HepG2 (cell line): Measurements from ENCODE around the gene ZNF248. TPM values are rescaled to one million over a fixed set of nuclear protein-coding genes. Genes with fewer than 3 reads are reported as not detected.

Experiments
- ATAC-seq: fragments of 200-7000 bp; cut with Tn5 transposase; 3 replicates; pipeline ENCODE4 v1.9.1; 2020; ENCODE audit warnings: mild to moderate bottlenecking, moderate library complexity
- BruUV-seq: library from RNA; stranded (reverse); fragments of 400-500 nt; replicated peaks from 2 replicates; lab custom pipeline; 2021; lab: Mats Ljungman, UMichigan
- CTCF ChIA-PET: fragments of 300-600 bp; formaldehyde crosslinking; extraction: SDS; loops from one replicate; lab custom pipeline; 2021; ENCODE audit warnings: low total read pairs, inconsistent platforms, low intra/inter-chr PET ratio; lab: Yijun Ruan, JAX
- POLR2A ChIA-PET: fragments of 350-600 bp; sonication (Branson Sonifier 250); formaldehyde crosslinking; loops from one replicate; lab custom pipeline; 2020; ENCODE audit warnings: antibody characterized with exemption, inconsistent platforms; lab: Yijun Ruan, JAX
- DNase-seq: peaks from one replicate; pipeline ENCODE4 v3.0.0-alpha.2; 2015; ENCODE audit warnings: low spot score
- FAIRE-seq: peaks from 3 replicates; lab custom pipeline; 2011; peaks lifted over from hg19 to GRCh38; lab: Jason Lieb, UNC
- H2AFZ ChIP-seq: one replicate; pipeline ENCODE4 v1.6.1; 2011; ENCODE audit warnings: low read length, inconsistent platforms
- H3K27ac ChIP-seq: fragments of 300-600 bp; 3 replicates; pipeline ENCODE4 v1.8.0; 2011; ENCODE audit warnings: mixed run types, mild to moderate bottlenecking, mixed read lengths, low read length, inconsistent platforms; ENCODE audit not compliant: insufficient read depth; ENCODE audit errors: extremely low read length
- H3K27me3 ChIP-seq, 2 experiments: fragments of 200-600 bp in 1 of 2; 2 replicates in 1 of 2; 3 replicates in 1 of 2; pipeline versions ENCODE4 v1.6.0 to v1.8.0; 2011; ENCODE audit warnings: low read length in 2 of 2, mild to moderate bottlenecking in 2 of 2, moderate library complexity in 2 of 2, inconsistent platforms in 1 of 2; ENCODE audit not compliant: insufficient read depth in 2 of 2, control insufficient read depth in 1 of 2
- H3K36me3 ChIP-seq, 2 experiments: fragments of 200-600 bp in 1 of 2; replicated peaks in 1 of 2; 2 replicates in 1 of 2; 3 replicates in 1 of 2; pipeline versions ENCODE4 v1.5.1 to v1.8.0; 2011; ENCODE audit warnings: low read length in 2 of 2, inconsistent platforms in 1 of 2; ENCODE audit not compliant: insufficient read depth in 2 of 2, control insufficient read depth in 1 of 2
- H3K4me1 ChIP-seq: 2 replicates; pipeline ENCODE4 v1.5.1; 2012; ENCODE audit warnings: low read length, inconsistent platforms; ENCODE audit not compliant: insufficient read depth
- H3K4me2 ChIP-seq: 2 replicates; pipeline ENCODE4 v1.6.0; 2011; ENCODE audit warnings: low read depth, low read length, inconsistent platforms
- H3K4me3 ChIP-seq, 3 experiments: fragments of 200-600 bp in 1 of 3; sonication (generic), shearing (Covaris generic) in 1 of 3; replicated peaks in 1 of 3; 2 replicates each; pipeline ENCODE4 v1.5.1; 2011 to 2016; ENCODE audit warnings: low read length in 3 of 3, inconsistent platforms in 2 of 3, low read depth in 2 of 3, mild to moderate bottlenecking in 2 of 3, control low read depth in 1 of 3, mixed read lengths in 1 of 3; ENCODE audit not compliant: insufficient read depth in 1 of 3
- H3K79me2 ChIP-seq: one replicate; pipeline ENCODE4 v1.6.1; 2011; ENCODE audit warnings: low read length, inconsistent platforms; ENCODE audit not compliant: insufficient read depth
- H3K9ac ChIP-seq: 2 replicates; pipeline ENCODE4 v1.6.0; 2011; ENCODE audit warnings: mild to moderate bottlenecking, low read depth, low read length, inconsistent platforms; ENCODE audit not compliant: insufficient read depth
- H3K9me3 ChIP-seq: 2 replicates; pipeline ENCODE4 v1.5.1; 2012; ENCODE audit warnings: mild to moderate bottlenecking, low read length
- H4K20me1 ChIP-seq: 2 replicates; pipeline ENCODE4 v1.6.0; 2011; ENCODE audit warnings: inconsistent platforms, mild to moderate bottlenecking, low read length, moderate library complexity; ENCODE audit not compliant: insufficient read depth
- BORCS8-MEF2B ChIP-seq: sonication (generic); formaldehyde crosslinking; IDR thresholded peaks from 2 replicates; pipeline ENCODE4 v1.8.0; 2022; ENCODE audit warnings: mild to moderate bottlenecking, missing genetic modification reagents
- CHD4 ChIP-seq: fragments of 200-600 bp; sonication (generic); IDR thresholded peaks from 2 replicates; pipeline ENCODE4 v1.7.0; 2017; ENCODE audit warnings: mild to moderate bottlenecking, low read length, borderline replicate concordance
- CSRNP2 ChIP-seq: sonication (generic); formaldehyde crosslinking; conservative IDR thresholded peaks from 2 replicates; pipeline ENCODE4 v1.8.0; 2022; ENCODE audit warnings: low read depth, missing genetic modification reagents
- ETS1 ChIP-seq: sonication (generic); formaldehyde crosslinking; IDR thresholded peaks from 2 replicates; pipeline ENCODE4 v1.4.0; 2020; ENCODE audit warnings: missing genetic modification reagents
- HMG20B ChIP-seq: conservative IDR thresholded peaks from 2 replicates; pipeline ENCODE4 v1.6.1; 2016; ENCODE audit warnings: missing genetic modification reagents, missing compliant biosample characterization
- KDM3A ChIP-seq: IDR thresholded peaks from 2 replicates; pipeline ENCODE4 v1.6.1; 2018; ENCODE audit warnings: low read depth, missing compliant biosample characterization
- MIXL1 ChIP-seq: IDR thresholded peaks from 2 replicates; pipeline ENCODE4 v1.6.1; 2016
- PHF8 ChIP-seq: sonication (generic); formaldehyde crosslinking; IDR thresholded peaks from 2 replicates; pipeline ENCODE4 v1.5.0; 2020; ENCODE audit warnings: missing genetic modification reagents
- RELA ChIP-seq: sonication (generic); formaldehyde crosslinking; IDR thresholded peaks from 2 replicates; pipeline ENCODE4 v1.4.0; 2020; ENCODE audit warnings: missing genetic modification reagents
- ZBTB2 ChIP-seq: sonication (generic); formaldehyde crosslinking; IDR thresholded peaks from 2 replicates; pipeline ENCODE4 v1.8.0; 2022; ENCODE audit warnings: low read depth, missing genetic modification reagents
- ZNF382 ChIP-seq: sonication (generic); formaldehyde crosslinking; IDR thresholded peaks from 2 replicates; pipeline ENCODE4 v1.5.0; 2020; ENCODE audit warnings: missing genetic modification reagents, mild to moderate bottlenecking, borderline replicate concordance
- ZNF414 ChIP-seq: sonication (generic); formaldehyde crosslinking; IDR thresholded peaks from 2 replicates; pipeline ENCODE4 v1.5.0; 2020; ENCODE audit warnings: missing genetic modification reagents
- ZNF597 ChIP-seq: sonication (generic); formaldehyde crosslinking; IDR thresholded peaks from 2 replicates; pipeline ENCODE4 v1.5.0; 2020; ENCODE audit warnings: missing genetic modification reagents
- WGBS: methylation state at CpG from one replicate; pipeline ENCODE4 v1.1.6; 2017; ENCODE audit warnings: low lambda C conversion rate; 5-methylcytosine and 5-hydroxymethylcytosine counted together
- in situ Hi-C: cut with HindIII; loops from 2 replicates; pipeline ENCODE4 v1.10.0; 2017; ENCODE audit warnings: low pct_unique_long_range_greater_than_20kb; ENCODE audit not compliant: extremely low pct_ligation_motif_present
- intact Hi-C: fragments of 100-400 bp; cut with micrococcal nuclease; formaldehyde crosslinking; loops from one replicate; pipeline ENCODE4 v1.10.0; 2022; ENCODE audit not compliant: unreplicated experiment
- polyA plus RNA-seq, 8 experiments: library from polyadenylated mRNA; depleted of rRNA in 3 of 8; stranded (reverse) in 7 of 8; unstranded in 1 of 8; fragments of >200 nt; fragmentation: Illumina TruSeq in 4 of 8; extraction: Trizol in 4 of 8; gene quantifications; 2 replicates each; pipeline versions ENCODE4 v1.2.1 to v1.2.3, GENCODE V29; 2011 to 2016; ENCODE audit warnings: low read depth in 4 of 8, missing spikeins in 1 of 8, mixed read lengths in 1 of 8; ENCODE audit not compliant: insufficient read depth in 1 of 8
- total RNA-seq, 5 experiments: library from RNA; depleted of rRNA; stranded (reverse); fragments of >200 nt; fragmentation: Illumina TruSeq; extraction: Trizol; gene quantifications; 2 replicates each; pipeline ENCODE4 v1.2.3, GENCODE V29; 2016; ENCODE audit warnings: low read depth in 1 of 5

Gene ZNF248
- total and polyA plus RNA-seq, 2 of the 13 experiments (the other 11 are each of a cell fraction or from before 2014, with no cell fraction given): 12.8 to 13.3 TPM

- intact Hi-C loops: no loop called here
- no TSS peak for BruUV-seq
- in situ Hi-C loops: no loop called here
- Histone ChIP-seq H3K4me3 (no peak overlapping the region; a peak in 1 of 6 replicates), H3K27ac (no peak overlapping the region), H3K9ac (no peak overlapping the region), H4K20me1 (no peaks in the 10 kb centered on the region), H3K9me3 (no peaks in the 10 kb centered on the region), H3K4me1 (peaks cover 39% of the 10 kb centered on the region), H3K4me2 (0 out of 2 replicates have a peak overlapping the region, but pooled peaks have one; percentile 61), H2AFZ (no peak overlapping the region), H3K27me3 (no peaks in the 10 kb centered on the region), H3K36me3 (no peaks in the 10 kb centered on the region), H3K79me2 (no peaks in the 10 kb centered on the region)
- POLR2A ChIA-PET: no interaction called here
- DNase-seq (no peak), FAIRE-seq (no peak), ATAC-seq (no peak)
- CTCF ChIA-PET: no interaction called here
- WGBS: 26% methylated on average over 4 of the region's 4 CpGs
- TF ChIP-seq ZNF382 (CRISPR knock-in tag): no peak
- no peak for TF ChIP-seq ETS1 (CRISPR knock-in tag)
- TF ChIP-seq HMG20B (CRISPR knock-in tag): no peak
- TF ChIP-seq MIXL1 (CRISPR knock-in tag): no peak
- TF ChIP-seq BORCS8-MEF2B (CRISPR knock-in tag): no peak
- TF ChIP-seq ZNF414: no peak
- no peak for TF ChIP-seq CSRNP2
- TF ChIP-seq KDM3A: no peak
- no peak for TF ChIP-seq ZBTB2 (CRISPR knock-in tag)
- no peak for TF ChIP-seq PHF8 (CRISPR knock-in tag)
- TF ChIP-seq ZNF597 (CRISPR knock-in tag): no peak
- TF ChIP-seq RELA (CRISPR knock-in tag): no peak
- TF ChIP-seq CHD4: no peak
These were observed 15.5 kb upstream of the ZNF248 start for GRCh38 chr10:37872955-37873354.
